Tibial nerve (tissue), 3 donors: Measurements from ENCODE around the gene MAGI2.

Source experiments
- POLR2A ChIP-seq, 2 donors: fragments of 450-650 bp; IDR thresholded peaks; one replicate each; pipeline ENCODE4 v1.6.1; 2017; ENCODE audit warnings: antibody characterized with exemption in 2 of 2, mild to moderate bottlenecking in 2 of 2, moderate library complexity in 2 of 2
- TF ChIP-seq, protein P1 (sequence below), 5 experiments: fragments of 200-600 bp in 3 of 5; fragments of 450-650 bp in 2 of 5; sonication (generic) in 3 of 5; IDR thresholded peaks; one replicate each; pipeline ENCODE4 v1.5.1; 2016 to 2019; ENCODE audit warnings: antibody characterized with exemption in 5 of 5, mild to moderate bottlenecking in 3 of 5, moderate library complexity in 2 of 5

DNA sequence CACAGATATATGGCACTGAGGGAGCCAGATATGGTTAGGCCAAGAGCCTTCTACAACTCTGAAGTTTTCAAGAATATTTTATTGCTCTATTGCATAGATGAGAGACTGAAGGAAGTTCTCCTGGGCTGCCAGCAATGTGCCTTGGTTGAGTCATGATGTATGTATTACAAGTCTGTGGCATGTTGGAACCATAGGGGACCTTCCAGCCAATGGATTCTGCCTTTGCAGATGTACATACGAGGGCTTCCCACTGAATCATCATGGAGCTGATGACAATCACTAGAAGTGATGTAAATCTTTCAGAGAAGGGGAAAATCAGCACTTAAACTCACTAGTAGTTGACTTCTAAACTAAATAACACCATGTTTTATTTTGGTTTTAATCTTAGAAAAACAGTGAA is 1235.4 kb downstream of the MAGI2 start:
- no peak for TF ChIP-seq POLR2A (IDR thresholded peaks at IDR 0.05)
- TF ChIP-seq, protein P1, sequence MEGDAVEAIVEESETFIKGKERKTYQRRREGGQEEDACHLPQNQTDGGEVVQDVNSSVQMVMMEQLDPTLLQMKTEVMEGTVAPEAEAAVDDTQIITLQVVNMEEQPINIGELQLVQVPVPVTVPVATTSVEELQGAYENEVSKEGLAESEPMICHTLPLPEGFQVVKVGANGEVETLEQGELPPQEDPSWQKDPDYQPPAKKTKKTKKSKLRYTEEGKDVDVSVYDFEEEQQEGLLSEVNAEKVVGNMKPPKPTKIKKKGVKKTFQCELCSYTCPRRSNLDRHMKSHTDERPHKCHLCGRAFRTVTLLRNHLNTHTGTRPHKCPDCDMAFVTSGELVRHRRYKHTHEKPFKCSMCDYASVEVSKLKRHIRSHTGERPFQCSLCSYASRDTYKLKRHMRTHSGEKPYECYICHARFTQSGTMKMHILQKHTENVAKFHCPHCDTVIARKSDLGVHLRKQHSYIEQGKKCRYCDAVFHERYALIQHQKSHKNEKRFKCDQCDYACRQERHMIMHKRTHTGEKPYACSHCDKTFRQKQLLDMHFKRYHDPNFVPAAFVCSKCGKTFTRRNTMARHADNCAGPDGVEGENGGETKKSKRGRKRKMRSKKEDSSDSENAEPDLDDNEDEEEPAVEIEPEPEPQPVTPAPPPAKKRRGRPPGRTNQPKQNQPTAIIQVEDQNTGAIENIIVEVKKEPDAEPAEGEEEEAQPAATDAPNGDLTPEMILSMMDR (IDR thresholded peaks at IDR 0.05) = no peak
